DMS 273 treated with DMSO at 0.1 percent for 48 hours (cell line): ENCODE measurements around the gene FAM184A.
A peak's percentile ranks its signal among the peaks of the same experiment; 100 is the strongest.

Experiments
- DNase-seq: peaks from one replicate; lab custom pipeline; 2025; lab: John Stamatoyannopoulos, UW

Gene FAM184A

GRCh38 chr6:118913161-118913560 is 165.3 kb downstream of the FAM184A start:
- no peak for DNase-seq

GRCh38 chr6:118912646-118913045 is 165.8 kb downstream of the FAM184A start:
- peak; percentile 98 for DNase-seq
